Dermis microvascular lymphatic vessel endothelial cell (primary cell): ENCODE data around the gene LTF. TPM values are rescaled to one million over a fixed set of nuclear protein-coding genes. Genes with fewer than 3 reads are reported as not detected.
"Not testable (repeated sequence)": the region's sequence is repeated elsewhere in the genome, so short reads cannot be mapped to it uniquely, and the experiment has no call there.

Experiments used
- DNase-seq, 2 donors: peaks; one replicate each; pipeline versions ENCODE4 v3.0.0 to v3.0.0-alpha.2; 2010; ENCODE audit warnings: low read depth in 2 of 2
- total RNA-seq: library from RNA; depleted of rRNA; stranded (reverse); fragments of >200 nt; gene quantifications from 2 replicates; pipeline ENCODE4 v1.2.1, GENCODE V29; 2014

Gene LTF
- total RNA-seq, 1 donor from 2014 or later, result 0.26 TPM

DNA sequence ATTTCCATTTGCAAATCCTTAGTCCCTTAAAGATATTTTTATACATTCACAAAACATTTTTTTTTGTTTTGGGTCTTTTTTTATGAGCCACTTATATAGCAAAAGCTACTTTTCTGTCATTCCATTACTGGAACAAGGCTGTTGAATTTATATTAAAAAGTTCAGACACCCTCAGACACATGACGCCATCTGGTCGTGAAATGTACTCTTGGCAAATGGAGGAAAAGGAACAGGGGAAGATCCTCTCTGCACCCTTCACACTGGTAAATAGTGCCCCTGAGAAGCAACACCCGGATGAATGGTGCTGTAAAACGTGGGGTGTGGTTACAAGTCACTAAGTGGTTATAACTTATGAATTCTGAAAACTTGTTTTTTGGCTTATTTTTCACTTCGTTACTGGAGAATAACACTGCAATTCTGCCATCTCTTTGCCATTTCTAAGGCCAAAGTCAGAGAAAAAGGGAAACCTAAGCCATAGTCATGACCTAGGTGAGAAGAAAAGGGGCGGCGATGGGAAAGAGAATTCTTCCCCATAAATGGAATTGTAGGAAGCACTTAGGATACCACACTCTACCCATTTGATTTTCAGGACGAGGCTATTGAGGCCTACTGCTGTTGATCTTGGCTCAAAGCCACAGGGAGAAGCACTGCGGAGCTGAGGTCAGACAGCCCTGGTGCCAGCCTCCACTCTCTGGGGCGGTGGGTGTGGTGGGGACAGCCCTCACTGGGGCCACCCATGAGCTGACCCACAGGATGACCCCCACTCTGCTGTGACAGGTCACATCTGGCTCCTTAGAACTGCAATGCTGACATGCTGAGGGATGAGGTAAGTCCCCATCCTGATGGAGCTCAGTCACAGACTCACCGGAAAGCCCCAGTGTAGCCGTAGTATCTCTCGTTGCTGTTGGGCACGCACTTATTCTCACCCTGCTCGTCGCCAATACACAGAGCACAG lies 21.9 kb downstream of the LTF start:
- DNase-seq, result peak in 1 of 2 donors; percentile 38

DNA sequence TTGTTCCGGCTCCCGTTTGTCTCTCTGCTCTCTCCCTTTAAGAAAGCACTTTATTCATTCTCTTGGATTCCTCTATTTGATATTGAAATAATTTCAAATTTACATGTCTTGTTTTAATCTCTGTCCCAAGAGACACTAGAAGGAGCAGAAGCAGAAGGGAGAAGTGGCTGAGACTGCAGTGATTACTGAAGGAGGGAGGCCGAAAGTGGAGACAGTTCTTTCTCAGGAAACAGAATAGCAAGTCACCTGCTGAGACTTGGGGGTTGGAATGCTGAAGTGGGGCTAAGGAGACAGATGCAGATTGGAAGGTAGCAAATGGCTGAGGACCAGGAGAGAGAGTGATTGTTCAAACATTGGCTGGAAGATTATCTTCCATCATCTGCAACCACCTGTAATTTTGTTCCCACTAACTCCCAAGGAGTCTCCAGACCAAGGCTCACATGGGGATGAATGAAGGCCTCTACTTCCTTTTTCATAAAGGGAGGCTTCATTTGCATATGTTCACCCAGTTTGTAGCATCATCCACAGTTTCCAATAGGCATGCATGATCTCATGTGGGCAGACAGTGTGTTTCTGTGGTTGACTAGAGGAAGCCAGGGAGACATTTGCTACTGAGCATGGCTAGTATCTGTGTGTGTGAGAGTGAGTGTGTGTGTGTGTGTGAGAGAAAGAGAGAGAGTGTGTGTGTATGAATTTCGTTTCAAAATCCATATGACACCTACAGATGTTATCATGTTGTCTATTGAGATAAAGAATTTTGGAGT lies 24.0 kb downstream of the LTF start:
- DNase-seq, result no peak

DNA sequence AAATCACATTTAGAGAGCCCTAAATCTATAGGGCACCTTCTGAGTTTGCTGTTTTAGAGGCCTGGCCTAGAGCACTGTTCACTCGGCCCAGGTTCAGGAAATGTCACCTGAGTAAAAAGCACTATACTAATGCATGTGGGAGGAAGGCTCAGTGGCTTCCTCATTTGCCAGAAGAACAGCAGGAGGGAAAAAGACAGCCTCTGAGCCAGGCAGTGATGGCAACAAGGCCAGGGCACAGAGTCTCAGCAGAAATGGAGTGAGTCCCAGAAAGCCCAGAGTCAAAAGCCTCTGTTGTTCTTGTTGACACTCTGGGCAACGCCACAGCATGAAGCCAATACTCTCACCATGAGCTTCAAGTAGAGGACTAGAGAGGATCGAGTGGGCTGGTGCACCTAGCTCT lies 25.9 kb downstream of the LTF start:
- DNase-seq, result no peak

DNA sequence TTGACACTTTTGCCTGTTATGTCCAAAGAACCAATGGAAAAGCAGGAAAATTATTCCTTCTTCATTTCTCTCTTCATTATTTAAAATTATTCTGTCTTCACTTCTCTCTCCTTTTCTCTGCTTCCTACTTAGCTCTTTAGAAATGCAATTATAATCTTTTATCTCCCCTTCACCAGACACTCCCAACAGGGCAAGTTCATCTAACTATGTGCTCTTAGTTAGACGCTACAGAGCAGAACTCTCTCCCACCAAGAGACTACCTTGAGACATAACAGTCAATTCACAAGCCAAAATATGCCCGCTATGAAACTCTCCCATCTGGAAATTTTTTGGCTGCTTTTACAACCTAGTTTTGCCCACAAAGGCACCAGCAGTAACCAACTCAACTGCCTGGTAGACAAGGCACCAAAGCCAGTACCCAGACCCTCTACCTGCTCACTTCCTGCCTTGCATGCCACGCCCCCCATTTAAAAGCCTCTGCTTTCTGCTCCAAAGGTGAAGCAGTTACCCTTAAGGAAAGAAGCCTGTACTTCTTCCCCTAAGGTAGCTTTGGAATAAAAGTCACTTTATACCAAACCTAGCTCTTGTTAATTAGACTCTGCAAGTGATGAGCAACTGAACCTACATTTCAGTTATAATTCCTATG lies 29.5 kb downstream of the LTF start:
- no peak for DNase-seq

DNA sequence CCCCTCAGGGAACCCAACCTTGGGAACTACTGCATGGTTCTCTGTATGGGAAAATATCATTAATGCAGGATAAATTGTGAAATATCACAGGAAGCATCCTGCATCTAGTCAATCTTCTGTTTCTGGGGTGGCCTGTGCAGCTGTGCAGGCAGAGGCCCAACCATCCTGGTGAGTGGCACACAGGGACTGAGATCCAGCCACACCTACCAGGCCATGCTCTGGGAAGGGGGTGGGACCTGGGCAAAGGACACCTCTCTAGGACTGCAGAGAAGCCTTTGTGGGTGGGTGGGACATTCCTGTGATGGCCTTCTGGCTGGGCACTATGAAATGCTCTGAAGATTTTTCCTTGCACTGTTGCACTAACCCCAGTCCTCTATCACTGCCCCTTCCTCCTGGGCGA lies 30.9 kb downstream of the LTF start:
- no peak for DNase-seq

DNA sequence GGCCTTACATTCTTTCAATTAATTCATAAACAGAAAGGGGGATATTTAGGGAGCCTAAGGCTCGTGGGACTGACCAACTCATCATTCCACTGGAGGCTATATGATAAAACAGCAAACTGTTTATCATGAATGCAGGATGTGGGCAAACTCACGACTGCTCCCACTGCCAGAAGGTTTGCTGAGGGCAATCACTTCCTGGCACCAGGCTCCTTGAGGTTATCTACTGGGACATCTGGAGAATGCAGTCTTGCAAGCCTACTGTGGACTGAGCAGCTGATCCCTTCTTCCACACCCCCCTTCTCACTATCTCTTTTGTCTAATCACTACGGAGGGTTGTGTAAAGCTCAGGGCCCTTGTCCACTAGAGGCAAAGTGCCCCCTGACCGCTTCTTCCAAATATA lies 31.6 kb downstream of the LTF start:
- DNase-seq, result not testable (repeated sequence)

DNA sequence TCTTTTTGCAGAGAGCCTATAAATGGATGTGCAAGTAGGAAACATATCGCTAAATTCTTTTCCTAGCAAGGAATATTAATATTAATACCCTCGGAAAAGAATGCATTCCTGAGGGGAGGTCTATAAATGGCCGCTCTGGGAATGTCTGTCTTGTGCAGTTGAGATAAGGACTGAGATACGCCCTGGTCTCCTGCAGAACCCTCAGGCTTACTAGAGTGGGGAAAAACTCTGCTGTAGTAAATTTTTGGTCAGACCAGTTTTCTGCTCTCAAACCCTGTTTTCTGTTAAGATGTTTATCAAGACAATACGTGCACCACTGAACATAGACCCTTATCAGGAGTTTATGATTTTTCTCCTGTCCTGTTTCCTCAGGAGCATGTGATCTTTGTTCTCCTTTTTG lies 32.8 kb downstream of the LTF start:
- DNase-seq, result not testable (repeated sequence)

DNA sequence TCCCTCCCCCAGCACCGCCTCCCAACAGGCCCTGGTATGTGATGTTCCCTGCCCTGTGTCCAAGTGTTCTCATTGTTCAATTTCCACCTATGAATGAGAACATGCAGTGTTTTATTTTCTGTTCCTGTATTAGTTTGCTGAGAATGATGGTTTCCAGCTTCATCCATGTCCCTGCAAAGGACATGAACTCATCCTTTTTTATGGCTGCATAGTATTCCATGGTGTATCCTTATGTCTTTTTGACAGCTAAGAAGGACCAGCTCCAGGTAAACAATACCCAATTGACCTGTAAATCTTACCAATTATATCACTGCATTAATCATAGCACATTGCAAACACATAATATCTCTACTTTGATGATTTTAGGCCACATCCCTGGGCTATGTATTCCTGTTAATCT lies 33.8 kb downstream of the LTF start:
- not testable (repeated sequence) for DNase-seq

DNA sequence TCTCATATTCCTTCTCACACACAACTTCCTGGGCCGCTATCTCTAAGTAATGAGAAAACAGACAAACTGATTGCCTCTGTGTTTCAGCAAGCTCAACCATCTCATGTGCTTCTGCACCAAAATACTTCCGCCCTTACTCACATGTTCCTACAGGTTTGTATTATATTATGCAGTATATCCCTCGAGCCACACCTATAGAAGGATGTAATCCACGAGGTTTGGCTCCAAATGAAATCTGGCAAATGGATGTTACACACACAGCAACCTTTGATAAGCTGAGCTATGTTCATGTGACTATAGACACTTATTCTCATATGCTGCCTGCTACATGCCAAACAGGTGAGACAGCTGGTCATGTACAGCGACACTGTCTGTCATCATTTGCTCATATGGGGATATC lies 35.0 kb downstream of the LTF start:
- DNase-seq, result no peak

DNA sequence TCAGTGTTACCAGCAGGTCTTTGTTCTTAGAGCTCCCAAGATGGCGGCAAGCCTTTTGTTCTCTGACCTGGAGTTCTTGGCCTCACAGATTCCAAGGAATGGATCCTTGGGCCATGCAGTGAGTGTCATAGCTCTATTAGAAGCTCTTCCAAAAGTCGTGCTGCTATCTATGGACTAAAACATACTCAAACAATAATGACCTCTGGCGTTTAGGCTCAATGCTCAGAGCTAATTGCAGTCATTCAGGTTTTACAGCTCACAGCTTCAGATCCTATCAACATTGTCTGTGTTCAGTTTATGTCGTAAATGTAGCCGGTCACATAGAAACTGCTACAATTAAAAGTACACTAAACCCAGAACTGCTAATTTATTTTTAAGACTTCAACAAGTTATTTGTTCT lies 35.5 kb downstream of the LTF start:
- DNase-seq, result no peak

DNA sequence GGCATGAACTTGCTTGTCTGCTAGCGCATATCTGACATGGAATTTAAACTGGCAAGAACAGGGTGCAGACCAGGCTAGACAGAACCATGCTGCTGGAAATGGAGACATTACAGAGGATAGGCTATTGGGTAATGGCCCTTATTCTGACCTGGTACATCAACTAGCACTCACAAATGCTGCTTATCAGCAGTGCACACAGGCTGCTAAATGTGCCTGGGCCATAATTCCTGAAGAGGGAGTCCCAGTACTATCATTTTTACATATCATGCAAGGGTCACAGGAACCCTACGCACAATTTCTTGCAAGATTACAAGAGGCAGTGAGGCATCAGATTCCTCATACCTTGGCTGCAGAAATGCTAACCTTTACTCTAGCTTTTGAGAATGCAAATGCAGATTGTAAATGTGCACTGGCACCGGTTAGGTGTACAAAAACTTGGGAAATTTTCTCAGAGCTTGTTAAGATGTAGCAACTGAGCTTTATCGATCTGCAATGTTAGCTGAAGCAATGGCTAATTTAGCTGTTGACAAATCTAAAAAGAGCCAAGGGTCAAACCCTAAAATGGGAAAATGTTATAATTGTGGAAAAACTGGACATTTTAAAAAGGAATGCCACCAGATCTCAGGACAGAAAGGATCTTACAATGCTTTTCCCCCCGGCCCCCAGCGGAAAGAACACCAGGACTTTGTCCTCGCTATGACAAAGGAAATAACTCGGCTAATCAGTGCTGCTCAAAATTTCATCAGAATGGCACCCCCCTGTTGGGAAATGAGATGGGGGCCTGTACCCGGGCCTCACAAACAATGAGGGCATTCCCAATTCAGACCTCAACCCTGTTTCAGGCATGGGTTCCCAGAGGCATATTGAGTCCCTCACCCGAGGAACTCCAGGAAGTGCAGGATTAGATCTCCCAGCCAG lies 36.5 kb downstream of the LTF start:
- no peak for DNase-seq

DNA sequence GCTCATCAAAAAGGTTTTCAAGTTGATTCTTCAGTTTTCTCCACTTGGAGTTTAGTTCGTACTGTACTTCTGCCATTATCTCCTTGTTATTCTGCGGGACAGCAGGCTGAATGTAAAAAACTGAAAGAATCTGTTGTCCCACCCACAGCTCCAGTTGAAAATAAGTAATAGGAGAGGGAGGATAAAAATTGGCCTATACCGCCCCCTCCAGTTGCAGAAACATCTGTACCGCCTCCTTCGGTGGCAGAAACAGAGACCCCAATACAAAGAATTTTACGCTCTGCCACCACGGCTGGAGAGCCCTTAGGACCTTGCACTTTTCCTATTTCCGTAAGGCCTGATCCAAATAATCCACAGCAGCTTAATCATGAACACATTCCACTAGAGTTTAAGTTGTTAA lies 37.3 kb downstream of the LTF start:
- DNase-seq, result peak in 1 of 2 donors; percentile 12

DNA sequence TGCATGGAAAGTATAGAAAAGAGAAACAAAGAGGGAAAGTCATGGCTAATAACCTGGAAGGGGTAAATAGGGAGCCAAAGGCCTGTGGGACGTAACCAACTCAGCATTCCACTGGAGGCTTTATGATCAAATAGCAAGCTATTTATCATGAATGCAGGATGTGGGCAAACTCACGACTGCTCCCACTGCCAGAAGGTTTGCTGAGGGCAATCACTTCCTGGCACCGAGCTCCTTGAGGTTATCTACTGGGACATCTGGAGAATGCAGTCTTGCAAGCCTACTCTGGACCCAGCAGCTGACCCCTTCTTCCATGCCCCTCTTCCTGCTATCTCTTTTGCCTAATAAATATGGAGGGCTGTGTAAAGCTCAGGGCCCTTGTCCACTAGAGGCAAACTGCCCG lies 38.2 kb downstream of the LTF start:
- not testable (repeated sequence) for DNase-seq

DNA sequence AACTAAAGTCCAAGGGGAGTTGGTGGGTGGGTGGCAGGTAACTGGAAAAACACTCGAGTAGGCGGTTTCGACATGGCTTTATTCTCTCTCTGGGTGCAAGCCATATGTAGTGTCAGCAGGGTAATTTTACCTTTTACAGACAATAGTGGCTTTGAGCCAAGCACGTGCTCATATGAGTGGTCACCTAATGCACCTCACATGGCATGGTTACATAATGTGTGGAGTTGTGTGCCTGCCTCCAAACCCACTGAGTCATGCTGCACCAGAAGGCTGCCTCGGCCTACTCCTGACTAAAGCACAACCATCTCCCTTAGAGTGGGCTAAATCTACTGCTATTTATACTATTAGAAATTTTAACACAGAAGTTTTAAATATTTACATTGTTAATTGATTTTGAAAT lies 41.1 kb downstream of the LTF start:
- peak; percentile 69 to 76 for DNase-seq

DNA sequence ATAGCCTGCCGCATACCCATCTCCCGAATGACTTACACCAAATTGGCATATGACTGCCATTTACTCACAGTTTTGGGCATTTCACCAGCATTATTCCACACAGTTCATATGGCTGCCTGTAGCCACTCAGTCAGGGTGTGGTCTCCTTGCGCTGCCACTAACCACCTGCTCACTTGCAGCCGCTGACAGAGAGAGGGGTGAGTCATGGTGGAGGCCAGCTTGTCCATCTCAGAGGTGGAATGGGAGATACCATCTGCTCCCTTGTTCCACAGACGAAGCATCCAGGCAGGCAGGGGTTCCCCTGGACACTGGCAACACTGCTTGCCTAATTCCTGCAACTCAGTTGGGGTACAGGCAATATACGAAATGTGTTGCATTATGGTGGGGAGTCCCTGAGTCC lies 42.1 kb downstream of the LTF start:
- DNase-seq, result no peak

DNA sequence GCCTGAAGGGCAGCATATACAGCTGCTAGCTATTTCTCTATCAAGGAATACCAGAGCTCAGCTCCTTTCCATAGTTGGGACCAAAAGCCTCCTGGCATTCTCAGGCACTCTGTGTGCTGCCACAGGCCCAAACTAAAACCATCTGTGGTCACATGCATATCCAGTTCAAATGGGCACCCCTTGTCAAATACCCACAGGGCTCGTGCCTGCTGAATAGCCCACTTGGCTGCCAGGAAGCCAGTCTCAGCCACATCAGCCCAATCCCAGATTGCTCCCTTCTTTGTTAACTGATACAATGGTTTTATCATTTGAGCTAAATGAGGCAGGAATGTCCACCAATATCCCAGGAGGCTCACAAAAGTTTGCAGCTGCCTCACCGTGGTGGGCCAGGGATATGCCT lies 43.8 kb downstream of the LTF start:
- DNase-seq, result no peak

DNA sequence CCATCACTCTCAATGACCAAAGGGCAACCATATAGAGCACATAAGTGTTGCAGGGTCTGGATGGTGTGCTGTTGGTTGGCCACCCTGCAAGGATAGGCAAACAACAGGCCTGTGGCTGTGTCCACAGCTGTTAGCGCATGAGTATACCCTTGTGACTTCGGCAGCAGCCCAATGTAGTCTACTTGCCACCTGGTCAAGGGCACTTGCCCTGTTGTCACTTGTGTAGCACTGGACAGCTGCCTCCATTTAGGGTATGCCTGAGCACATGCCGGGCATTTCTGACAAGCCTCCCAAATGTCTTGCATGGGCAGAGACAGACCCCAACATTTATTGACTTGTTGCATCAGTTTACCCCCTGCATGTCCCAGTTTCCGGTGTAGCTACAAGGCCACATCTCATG lies 44.9 kb downstream of the LTF start:
- no peak for DNase-seq

DNA sequence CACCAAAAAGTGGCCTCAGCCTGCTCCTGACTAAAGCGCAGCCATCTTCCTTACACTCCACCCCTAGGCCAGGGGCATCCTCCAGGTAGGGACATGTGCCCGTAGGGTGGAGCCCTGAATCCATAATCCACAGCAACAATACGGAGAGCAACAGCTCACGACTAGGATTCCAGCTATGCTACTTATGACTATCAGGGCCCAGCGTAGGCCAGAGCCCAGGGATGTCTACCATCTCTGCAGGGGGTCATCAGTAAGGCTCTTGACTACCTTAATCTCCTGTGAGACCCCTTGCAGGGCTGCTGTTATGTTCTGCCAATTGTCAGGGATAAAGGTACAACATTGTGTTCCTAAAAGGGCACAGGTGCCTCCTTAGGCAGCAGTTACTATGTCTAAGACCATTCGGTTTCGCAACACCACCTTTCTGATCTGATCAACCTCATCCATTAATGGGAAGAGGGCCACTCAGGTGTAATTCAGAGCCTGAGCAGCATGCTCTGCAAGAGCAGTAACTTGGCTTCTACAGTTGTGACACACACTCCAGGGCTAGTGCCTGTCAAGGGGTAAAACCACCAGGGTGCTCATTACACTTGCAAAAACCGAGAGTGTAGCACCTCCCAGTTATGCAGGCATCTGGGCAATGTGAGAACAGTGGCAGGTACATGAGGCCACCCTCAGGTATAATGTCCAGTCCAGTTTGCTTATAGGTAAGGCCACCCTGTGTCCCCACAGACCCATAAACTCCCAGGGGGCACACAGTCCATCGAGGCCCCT lies 46.7 kb downstream of the LTF start:
- no peak for DNase-seq

DNA sequence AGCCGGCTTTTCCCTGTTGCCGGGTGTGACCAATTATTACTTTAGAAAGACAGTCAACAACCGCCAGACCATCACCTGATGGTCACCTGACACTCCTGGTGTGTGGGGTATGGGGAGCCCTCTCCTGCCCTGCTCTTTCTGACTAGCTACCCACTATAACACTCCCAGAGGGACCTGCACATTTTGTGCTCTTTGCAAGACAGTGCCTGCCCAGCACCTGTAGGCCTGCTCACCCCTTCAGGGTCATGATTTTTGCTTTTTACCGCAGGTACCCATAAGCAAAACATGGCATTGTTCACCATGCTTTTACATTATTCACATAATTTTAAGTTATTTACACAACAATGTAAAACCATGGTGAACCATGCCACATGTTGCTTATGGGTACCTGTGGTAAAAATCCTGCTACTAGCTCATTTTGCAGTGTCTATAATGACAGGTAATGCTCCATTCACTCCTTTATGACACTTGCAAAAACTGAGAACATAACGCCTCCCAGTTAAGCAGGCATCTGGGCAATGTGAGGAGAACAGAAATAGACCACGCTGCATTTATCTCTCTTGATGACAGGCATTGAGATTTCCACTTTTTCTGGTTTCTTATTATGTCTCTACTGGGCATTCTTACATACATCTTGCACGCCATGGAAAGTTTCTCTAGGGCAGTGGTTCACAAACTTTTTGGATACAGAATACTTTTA lies 47.7 kb downstream of the LTF start:
- no peak for DNase-seq
